ENCODE data around the gene S100A3.
"Not testable (repeated sequence)": the region's sequence is repeated elsewhere in the genome, so short reads cannot be mapped to it uniquely, and the experiment has no call there.

DNA sequence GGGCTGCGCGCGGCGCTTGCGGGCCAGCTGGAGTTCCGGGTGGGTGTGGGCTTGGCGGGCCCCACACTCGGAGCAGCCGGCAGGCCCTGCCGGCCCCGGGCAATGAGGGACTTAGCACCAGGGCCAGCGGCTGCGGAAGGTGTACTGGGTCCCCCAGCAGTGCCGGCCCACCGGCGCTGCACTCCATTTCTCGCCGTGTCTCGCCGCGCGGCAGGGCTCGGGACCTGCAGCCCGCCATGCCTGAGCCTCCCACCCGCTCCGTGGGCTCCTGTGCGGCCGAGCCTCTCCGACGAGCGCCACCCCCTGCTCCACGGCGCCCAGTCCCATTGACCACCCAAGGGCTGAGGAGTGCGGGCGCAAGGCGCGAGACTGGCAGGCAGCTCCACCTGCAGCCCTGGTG, 27.2 kb downstream of the S100A3 start:
- TF ChIP-seq, protein P1, sequence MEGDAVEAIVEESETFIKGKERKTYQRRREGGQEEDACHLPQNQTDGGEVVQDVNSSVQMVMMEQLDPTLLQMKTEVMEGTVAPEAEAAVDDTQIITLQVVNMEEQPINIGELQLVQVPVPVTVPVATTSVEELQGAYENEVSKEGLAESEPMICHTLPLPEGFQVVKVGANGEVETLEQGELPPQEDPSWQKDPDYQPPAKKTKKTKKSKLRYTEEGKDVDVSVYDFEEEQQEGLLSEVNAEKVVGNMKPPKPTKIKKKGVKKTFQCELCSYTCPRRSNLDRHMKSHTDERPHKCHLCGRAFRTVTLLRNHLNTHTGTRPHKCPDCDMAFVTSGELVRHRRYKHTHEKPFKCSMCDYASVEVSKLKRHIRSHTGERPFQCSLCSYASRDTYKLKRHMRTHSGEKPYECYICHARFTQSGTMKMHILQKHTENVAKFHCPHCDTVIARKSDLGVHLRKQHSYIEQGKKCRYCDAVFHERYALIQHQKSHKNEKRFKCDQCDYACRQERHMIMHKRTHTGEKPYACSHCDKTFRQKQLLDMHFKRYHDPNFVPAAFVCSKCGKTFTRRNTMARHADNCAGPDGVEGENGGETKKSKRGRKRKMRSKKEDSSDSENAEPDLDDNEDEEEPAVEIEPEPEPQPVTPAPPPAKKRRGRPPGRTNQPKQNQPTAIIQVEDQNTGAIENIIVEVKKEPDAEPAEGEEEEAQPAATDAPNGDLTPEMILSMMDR (IDR thresholded peaks at IDR 0.05): not testable (repeated sequence)
- not testable (repeated sequence) for TF ChIP-seq POLR2A (IDR thresholded peaks at IDR 0.05)
